Astrocyte (in vitro differentiated cells and primary cell): ENCODE results near the gene SLC25A47. TPM values are rescaled to one million over a fixed set of nuclear protein-coding genes. Genes with fewer than 3 reads are reported as not detected.
A peak's percentile ranks its signal among the peaks of the same experiment; 100 is the strongest.

ENCODE experiments used
- DNase-seq: peaks from one replicate; pipeline ENCODE4 v3.0.0-alpha.2; 2010; ENCODE audit warnings: low read depth
- FAIRE-seq: peaks from 2 replicates; lab custom pipeline; 2011; peaks lifted over from hg19 to GRCh38; lab: Jason Lieb, UNC
- H2AFZ ChIP-seq: 2 replicates; pipeline ENCODE4 v1.6.0; 2012; ENCODE audit warnings: low read depth, low read length, inconsistent platforms
- H3K27ac ChIP-seq: 2 replicates; pipeline ENCODE4 v1.5.1; 2011; ENCODE audit warnings: low read depth, low read length, inconsistent platforms
- H3K27me3 ChIP-seq: 2 replicates; pipeline ENCODE4 v1.6.0; 2011; ENCODE audit warnings: low read length, inconsistent platforms; ENCODE audit not compliant: insufficient read depth
- H3K36me3 ChIP-seq: 2 replicates; pipeline ENCODE4 v1.5.1; 2011; ENCODE audit warnings: low read length, inconsistent platforms; ENCODE audit not compliant: insufficient read depth
- H3K4me1 ChIP-seq: 2 replicates; pipeline ENCODE4 v1.5.1; 2011; ENCODE audit warnings: low read length, inconsistent platforms; ENCODE audit not compliant: insufficient read depth
- H3K4me2 ChIP-seq: 2 replicates; pipeline ENCODE4 v1.6.0; 2012; ENCODE audit warnings: low read length, inconsistent platforms
- H3K4me3 ChIP-seq: 2 replicates; pipeline ENCODE4 v1.5.1; 2011; ENCODE audit warnings: low read depth, mild to moderate bottlenecking, low read length, inconsistent platforms; ENCODE audit not compliant: insufficient read depth
- H3K79me2 ChIP-seq: 2 replicates; pipeline ENCODE4 v1.6.0; 2012; ENCODE audit warnings: mild to moderate bottlenecking, low read length, inconsistent platforms; ENCODE audit not compliant: insufficient read depth
- H3K9ac ChIP-seq: 2 replicates; pipeline ENCODE4 v1.6.0; 2012; ENCODE audit warnings: mild to moderate bottlenecking, low read length, inconsistent platforms
- H3K9me3 ChIP-seq: 2 replicates; pipeline ENCODE4 v1.5.1; 2012; ENCODE audit warnings: low read depth, mild to moderate bottlenecking, low read length, inconsistent platforms; ENCODE audit not compliant: insufficient read depth
- H4K20me1 ChIP-seq: 2 replicates; pipeline ENCODE4 v1.6.0; 2012; ENCODE audit warnings: low read length, inconsistent platforms; ENCODE audit not compliant: insufficient read depth
- H3K27ac Mint-ChIP-seq: one replicate; pipeline ENCODE4 v1.8.0; 2021; ENCODE audit warnings: mild to moderate bottlenecking, mixed read lengths; ENCODE audit not compliant: unreplicated experiment
- H3K27me3 Mint-ChIP-seq: one replicate; pipeline ENCODE4 v1.8.0; 2021; ENCODE audit warnings: low read depth, mixed read lengths; ENCODE audit not compliant: unreplicated experiment
- H3K36me3 Mint-ChIP-seq: one replicate; pipeline ENCODE4 v1.8.0; 2021; ENCODE audit warnings: low read depth, mixed read lengths; ENCODE audit not compliant: unreplicated experiment
- H3K4me1 Mint-ChIP-seq: one replicate; pipeline ENCODE4 v1.8.0; 2021; ENCODE audit warnings: low read depth, mixed read lengths; ENCODE audit not compliant: unreplicated experiment
- H3K4me3 Mint-ChIP-seq: one replicate; pipeline ENCODE4 v1.8.0; 2021; ENCODE audit warnings: mild to moderate bottlenecking, moderate library complexity, mixed read lengths; ENCODE audit not compliant: unreplicated experiment
- H3K9me3 Mint-ChIP-seq: one replicate; pipeline ENCODE4 v1.8.0; 2021; ENCODE audit warnings: mild to moderate bottlenecking, mixed read lengths; ENCODE audit not compliant: unreplicated experiment
- CTCF ChIP-seq: IDR thresholded peaks from 2 replicates; pipeline ENCODE4 v1.5.1; 2011; ENCODE audit warnings: low read depth, mild to moderate bottlenecking, inconsistent platforms, low read length, moderate library complexity; ENCODE audit not compliant: insufficient read depth
- EZH2 ChIP-seq: IDR thresholded peaks from 2 replicates; pipeline ENCODE4 v1.6.1; 2012; ENCODE audit warnings: mild to moderate bottlenecking, low read length, inconsistent platforms; ENCODE audit not compliant: insufficient read depth
- total RNA-seq: library from RNA; stranded (reverse); gene quantifications from 2 replicates; pipeline ENCODE4 v1.2.1, GENCODE V29; 2021

Gene SLC25A47
- total RNA-seq, 1 donor from 2014 or later = not detected

- no peaks in the 10 kb centered on the region for H3K27me3 ChIP-seq
- Mint-ChIP-seq H3K9me3 (no peaks in the 10 kb centered on the region), H3K4me3 (peak overlapping the region; percentile 96), H3K4me1 (peaks cover 26% of the 10 kb centered on the region), H3K27me3 (no peaks in the 10 kb centered on the region), H3K27ac (peak overlapping the region; percentile 96), H3K36me3 (peaks cover 14% of the 10 kb centered on the region)
- H4K20me1 ChIP-seq = peaks cover 4% of the 10 kb centered on the region
- peaks cover 15% of the 10 kb centered on the region for H3K4me1 ChIP-seq
- DNase-seq = peak; percentile 96
- H3K79me2 ChIP-seq = peaks cover 24% of the 10 kb centered on the region
- peak overlapping the region; percentile 97 for H3K27ac ChIP-seq
- peak overlapping the region; percentile 99 for H3K9ac ChIP-seq
- peak overlapping the region; percentile 85 for H3K4me3 ChIP-seq
- H3K36me3 ChIP-seq = no peaks in the 10 kb centered on the region
- FAIRE-seq = no peak
- TF ChIP-seq CTCF (no peak), EZH2 (no peak)
- H3K4me2 ChIP-seq = peak overlapping the region; percentile 97
- H2AFZ ChIP-seq = peak overlapping the region; percentile 73
- H3K9me3 ChIP-seq = no peaks in the 10 kb centered on the region
Measured at GRCh38 chr14:100375266-100375962, 52.3 kb downstream of the SLC25A47 start.

DNA sequence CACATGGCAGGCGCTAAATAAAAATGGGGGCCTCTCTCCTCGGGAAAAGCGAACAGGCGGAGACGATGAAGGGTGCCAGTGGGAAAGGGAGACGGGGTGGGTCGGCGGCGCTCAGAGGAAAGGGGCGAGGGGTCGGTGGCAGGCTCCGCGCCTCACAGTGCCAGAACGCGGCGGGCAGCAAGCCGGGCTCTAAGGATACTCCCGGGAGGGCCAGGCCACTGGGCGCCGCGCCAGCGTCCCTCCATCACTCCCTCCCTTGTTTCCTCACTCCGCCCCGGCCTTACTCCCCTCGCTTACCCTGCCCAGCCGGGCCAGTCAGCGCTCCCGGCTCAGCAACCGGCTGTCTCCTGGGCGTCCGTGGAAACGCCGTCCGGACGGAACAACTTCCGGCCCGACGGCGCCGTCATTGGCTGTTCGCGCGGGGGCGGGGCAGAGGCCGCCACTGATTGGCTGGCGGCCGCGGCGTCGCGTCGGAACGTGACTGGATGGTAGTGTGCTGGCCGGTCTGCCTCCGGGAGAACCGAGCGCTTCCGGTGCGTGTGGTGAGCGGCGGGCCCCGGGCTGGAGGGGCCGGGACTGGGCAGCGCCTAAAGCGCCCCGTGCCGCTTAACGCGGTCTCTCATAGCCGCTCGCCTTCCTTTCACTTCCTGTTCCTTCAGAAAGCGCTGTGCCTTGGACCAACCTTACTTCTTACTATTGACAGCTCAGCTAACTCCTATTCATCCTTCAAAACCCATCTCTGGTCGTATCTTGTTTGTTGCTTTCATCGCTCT is 53.0 kb downstream of the SLC25A47 start, which contains the start of gene WDR25:
TSS of gene WDR25 (plus strand) at position 523 of the 773 bp plus-strand sequence.
- no peaks in the 10 kb centered on the region for H3K27me3 Mint-ChIP-seq
- no peaks in the 10 kb centered on the region for H3K9me3 Mint-ChIP-seq
- peak within 1 kb of the TSS; percentile 98 for H3K27ac Mint-ChIP-seq
- H3K9ac ChIP-seq = peak within 1 kb of the TSS; percentile 99
- DNase-seq (peak; percentile 88), FAIRE-seq (no peak)
- H3K9me3 ChIP-seq = no peaks in the 10 kb centered on the region
- peaks cover 14% of the 10 kb centered on the region for H3K36me3 Mint-ChIP-seq
- peak within 1 kb of the TSS; percentile 73 for H2AFZ ChIP-seq
- peak within 1 kb of the TSS; percentile 97 for H3K4me2 ChIP-seq
- H4K20me1 ChIP-seq = peaks cover 5% of the 10 kb centered on the region
- H3K4me1 Mint-ChIP-seq = peaks cover 27% of the 10 kb centered on the region
- H3K4me1 ChIP-seq = peaks cover 15% of the 10 kb centered on the region
- peak within 1 kb of the TSS; percentile 85 for H3K4me3 ChIP-seq
- H3K27ac ChIP-seq = peak within 1 kb of the TSS; percentile 97
- no peaks in the 10 kb centered on the region for H3K27me3 ChIP-seq
- peak within 1 kb of the TSS; percentile 96 for H3K4me3 Mint-ChIP-seq
- H3K79me2 ChIP-seq = peaks cover 23% of the 10 kb centered on the region
- no peak for TF ChIP-seq EZH2
- no peak for TF ChIP-seq CTCF
- no peaks in the 10 kb centered on the region for H3K36me3 ChIP-seq
